Bronchus fibroblast of lung (primary cell): Measurements from ENCODE around the gene RRAGB. TPM values are rescaled to one million over a fixed set of nuclear protein-coding genes. Genes with fewer than 3 reads are reported as not detected.

Experiments
- total RNA-seq: library from RNA; depleted of rRNA; stranded (reverse); fragments of >200 nt; gene quantifications from 2 replicates; pipeline ENCODE4 v1.2.3, GENCODE V29; 2015

The RRAGB gene
- total RNA-seq: 7.0 and 9.4 TPM in 2 replicates

GRCh38 chrX:55717521-55718497 is at the start of gene RRAGB:
Gene RRAGB, plus strand, starts transcription at chrX:55717749. Its CDS starts 579 bp downstream, at chrX:55718328.

Other genes starting within 250 kb of the RRAGB start
- 0.67 and 1.0 TPM in 2 replicates for gene USP51, start 227.9 kb upstream of the RRAGB start, total RNA-seq
- not detected in 2 replicates for gene FOXR2, start 94.3 kb upstream of the RRAGB start, total RNA-seq